Activated naive CD4-positive, alpha-beta T cell treated with Interleukin-2 at 50 U/mL for 16 hours (primary cell): ENCODE data around the gene SFTPB.
A peak's percentile ranks its signal among the peaks of the same experiment; 100 is the strongest.
"Not testable (repeated sequence)": the region's sequence is repeated elsewhere in the genome, so short reads cannot be mapped to it uniquely, and the experiment has no call there.

Experiments
- DNase-seq: peaks from one replicate; pipeline ENCODE4 v3.0.0-alpha.2; 2020

SFTPB gene

GRCh38 chr2:85652056-85652455, 15.9 kb downstream of the SFTPB start:
- no peak for DNase-seq

DNA sequence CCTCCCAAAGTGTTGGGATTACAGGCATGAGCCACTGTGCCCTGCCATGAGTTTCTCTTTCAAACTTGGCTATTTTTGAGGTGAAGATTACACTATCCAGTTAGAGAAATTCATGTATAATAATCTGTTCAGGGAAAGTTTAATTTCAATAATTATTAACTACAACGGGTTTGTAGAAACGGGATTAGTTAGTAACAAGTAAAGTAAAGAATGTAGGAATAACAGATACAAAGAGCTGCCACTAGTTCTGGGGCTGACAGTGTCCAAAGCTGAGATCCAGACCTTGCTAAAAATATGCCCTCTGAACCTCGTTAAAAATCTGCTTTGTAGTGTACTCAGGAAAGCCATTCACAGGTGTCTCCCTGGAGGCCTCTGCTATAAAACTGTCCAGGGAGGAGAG, 16.9 kb downstream of the SFTPB start:
- no peak for DNase-seq

DNA sequence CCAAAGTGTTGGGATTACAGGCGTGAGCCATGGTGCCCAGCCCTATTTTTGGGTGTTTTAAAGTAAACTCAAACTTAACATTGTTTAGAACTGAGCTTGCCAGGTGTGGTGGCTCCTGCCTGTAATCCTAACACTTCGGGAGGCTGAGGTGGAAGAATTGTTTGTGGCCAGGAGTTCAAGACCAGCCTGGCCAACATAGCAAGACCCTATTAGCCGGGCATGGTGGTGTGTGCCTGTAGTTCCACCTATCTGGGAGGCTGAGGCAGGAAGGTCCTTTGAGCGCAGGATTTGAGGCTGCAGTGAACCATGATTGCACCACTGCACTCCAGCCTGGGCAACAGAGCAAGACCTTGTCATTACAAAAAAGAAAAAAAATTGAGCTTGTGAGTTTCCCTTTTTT, 17.5 kb downstream of the SFTPB start:
- DNase-seq, result no peak

DNA sequence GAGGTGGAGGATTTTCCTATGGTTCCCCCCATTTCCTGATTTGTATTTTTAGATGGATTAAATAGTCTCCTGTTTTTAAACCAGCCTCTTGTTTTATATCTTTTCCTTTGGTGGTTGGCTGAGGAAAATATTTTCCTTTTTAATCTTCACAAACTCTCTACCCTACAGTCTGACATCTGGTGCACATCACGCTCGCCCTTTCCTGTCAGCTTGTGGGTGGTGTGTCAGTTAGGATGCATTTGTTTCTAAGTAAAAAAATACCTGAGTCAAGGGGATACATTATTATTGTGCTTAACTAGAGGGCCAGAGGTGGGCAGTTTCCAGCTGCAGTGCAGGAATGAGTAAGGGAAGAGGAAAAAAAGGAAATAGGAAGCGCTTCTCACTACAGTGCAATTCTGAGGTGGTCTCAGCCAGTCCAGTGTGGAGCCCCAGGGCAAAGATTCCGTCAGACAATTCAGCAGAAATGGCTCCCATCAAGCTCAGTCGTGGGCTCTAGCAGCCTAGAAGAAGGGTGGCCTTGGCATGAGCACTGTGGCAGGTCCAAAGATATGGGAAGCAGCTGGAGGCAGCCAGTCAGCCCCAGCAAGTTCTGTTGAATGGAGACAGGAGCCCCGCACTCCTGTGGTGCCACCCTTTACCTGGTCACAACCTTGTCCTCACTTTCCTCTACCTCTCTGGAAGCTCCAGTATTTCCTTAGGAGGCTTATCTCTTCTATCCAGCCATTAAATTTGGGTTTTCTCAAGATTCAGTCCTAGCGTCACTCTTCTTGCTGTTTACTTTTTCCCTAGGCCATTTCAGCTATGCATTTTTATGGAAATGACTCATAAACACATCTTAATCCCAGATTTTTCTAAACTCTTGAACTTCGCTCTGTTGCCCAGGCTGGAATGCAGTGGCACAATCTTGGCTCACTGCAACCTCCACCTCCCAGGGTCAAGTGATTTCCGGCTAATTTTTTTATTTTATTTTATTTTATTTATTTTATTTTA, 18.5 kb downstream of the SFTPB start:
- DNase-seq, result no peak

DNA sequence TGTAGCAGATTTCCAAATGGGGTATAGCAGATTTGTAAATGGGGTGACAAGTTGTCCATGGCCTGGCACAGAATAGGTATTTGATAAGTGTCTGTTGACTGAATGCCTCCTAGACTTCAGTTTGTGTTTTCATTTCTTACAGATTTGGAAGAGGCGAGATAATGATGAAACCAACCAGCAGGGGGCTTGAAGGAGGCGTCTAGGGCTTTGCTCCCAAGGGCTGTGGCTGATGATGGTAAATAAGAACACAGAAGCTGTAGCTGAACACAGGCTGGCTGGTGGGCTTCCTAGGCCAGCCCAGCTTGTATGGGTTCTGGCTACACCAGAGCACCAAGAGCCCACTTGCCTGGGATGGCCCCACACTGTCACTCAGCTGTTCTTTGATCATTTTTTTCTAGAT, 19.4 kb downstream of the SFTPB start:
- no peak for DNase-seq

DNA sequence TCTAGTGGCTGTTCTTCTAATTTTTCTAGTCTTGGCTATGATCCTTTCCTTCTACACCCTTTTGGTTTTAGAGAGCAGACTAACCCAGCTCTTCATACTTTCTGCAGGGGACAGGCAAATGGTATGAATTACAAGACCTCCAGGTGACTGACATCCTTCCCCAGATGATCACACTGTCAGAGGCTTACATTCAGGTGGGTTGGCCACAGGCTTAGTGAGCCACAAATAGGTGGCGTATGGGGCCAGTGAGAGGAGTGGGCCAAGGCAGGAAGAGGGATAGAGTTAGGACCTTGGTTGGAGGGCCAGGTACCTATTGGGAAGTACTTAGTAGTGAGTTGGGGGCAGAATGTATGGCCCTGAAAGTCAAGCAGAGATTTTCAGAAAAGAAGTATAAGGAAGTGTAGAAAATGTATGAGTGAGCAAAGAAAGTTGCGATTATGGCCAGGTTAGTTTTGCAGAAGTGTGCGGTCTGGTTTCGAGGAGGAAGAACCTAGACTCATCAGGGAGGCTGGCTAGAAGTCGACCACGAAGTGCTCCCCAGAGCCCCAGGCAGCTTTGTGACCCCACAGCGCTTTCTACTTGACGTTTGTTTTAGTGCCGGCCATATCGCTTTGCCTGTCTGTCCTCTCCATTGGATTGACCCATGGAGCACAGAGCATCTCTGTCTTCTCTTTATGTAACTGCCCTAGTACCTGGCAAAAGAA, 20.0 kb downstream of the SFTPB start:
- no peak for DNase-seq

- DNase-seq, result no peak
These were observed 21.8 kb downstream of the SFTPB start for GRCh38 chr2:85646166-85646565.

- DNase-seq, result no peak
These were observed 23.1 kb downstream of the SFTPB start for GRCh38 chr2:85644909-85645308.

DNA sequence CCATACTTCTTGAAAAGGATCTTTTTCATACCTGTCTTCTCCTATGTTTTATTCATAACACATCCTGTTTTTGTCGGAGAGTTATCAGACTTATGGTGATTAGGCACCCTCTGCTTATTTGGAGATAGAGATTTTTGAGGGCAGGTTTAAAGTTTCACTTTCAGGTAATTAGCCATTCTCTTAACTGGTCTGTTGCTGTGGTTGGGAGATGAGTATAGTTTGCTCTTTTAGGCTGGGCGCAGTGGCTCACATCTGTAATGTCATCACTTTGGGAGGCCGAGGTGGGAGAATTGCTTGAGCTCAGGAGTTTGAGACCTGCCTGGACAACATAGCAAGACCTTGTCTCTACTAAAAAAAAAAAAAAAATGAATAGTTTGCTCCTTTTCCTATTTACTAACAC, 25.3 kb downstream of the SFTPB start:
- DNase-seq, result peak; percentile 20

DNA sequence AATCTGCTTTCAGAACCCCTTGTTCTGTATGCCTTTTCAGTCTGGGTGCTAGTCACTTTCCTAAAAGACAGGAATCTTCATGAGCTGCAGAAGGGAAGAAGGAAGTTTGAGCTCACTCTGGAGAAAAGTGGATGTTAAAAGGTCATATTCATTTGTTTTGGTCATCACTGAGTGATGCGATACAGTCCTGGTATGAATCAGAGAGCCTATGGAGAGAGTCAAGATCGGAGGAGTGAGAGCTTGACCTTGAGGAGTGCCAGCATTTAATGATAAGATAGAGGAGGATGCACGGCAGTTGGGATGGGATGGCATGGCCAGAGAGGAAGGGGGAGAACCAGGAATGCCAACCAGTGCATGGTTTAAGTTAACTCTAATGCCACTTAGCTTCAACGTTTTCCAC, 32.4 kb downstream of the SFTPB start:
- DNase-seq, result no peak

- DNase-seq, result no peak
These were observed 33.0 kb downstream of the SFTPB start for GRCh38 chr2:85635011-85635410.

- DNase-seq, result no peak
These were observed 36.7 kb downstream of the SFTPB start for GRCh38 chr2:85631316-85631715.

DNA sequence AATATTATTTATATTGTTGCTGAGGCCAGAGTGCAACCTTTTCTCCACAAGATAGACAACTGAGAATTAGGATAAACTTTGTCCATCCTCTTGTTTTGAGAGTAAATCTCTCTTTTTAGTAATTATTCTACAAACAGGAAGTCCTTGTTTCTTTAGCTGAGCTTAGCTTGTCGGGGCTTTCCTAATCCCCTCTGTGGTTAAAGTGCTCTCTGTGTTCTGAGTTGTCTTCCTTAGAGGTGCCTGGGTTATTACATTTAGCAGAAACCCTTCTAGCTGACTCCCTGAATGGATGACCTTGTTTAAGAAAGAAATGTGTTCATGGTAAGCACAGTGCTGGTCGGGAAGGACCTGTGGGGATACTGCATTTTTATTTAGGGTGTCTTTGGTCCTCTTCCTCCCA, 39.3 kb downstream of the SFTPB start:
- DNase-seq, result no peak

DNA sequence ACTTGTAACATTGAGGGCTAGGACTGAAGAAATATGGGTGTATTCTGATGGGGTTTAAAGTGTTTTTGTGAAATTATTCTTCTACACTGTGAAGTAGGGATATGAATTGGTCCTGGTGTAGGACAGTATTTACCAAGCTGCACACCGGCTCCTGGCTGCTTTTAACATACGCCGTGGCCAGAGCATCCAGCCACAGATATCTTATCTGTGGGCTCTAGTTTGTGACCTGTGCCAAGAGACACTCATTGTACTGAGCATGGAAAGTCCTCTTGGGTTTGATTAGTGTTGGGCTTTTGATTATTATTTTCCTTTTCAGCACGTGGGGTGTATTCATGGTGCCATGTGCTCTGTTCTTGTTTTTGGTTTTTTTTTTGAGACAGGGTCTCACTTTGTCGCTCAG, 44.0 kb downstream of the SFTPB start:
- no peak for DNase-seq

DNA sequence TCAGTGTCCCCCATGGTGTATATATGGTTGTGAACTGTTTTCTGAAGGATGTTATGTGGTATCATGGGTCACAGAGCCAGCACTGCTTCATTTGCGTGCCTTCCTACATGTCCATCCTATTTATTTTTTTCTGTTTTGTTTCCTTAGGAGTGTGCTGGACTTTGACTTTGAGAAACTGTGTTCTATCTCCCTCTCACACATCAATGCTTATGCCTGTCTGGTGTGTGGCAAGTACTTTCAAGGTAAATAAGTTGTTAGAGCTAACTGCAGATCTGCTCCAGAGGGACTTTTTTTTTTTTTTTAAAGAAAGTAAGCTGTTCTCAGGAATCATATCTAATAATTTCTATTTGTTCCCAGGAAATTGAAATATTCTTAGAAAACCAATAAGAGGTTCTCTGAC, 46.7 kb downstream of the SFTPB start:
- DNase-seq, result no peak

DNA sequence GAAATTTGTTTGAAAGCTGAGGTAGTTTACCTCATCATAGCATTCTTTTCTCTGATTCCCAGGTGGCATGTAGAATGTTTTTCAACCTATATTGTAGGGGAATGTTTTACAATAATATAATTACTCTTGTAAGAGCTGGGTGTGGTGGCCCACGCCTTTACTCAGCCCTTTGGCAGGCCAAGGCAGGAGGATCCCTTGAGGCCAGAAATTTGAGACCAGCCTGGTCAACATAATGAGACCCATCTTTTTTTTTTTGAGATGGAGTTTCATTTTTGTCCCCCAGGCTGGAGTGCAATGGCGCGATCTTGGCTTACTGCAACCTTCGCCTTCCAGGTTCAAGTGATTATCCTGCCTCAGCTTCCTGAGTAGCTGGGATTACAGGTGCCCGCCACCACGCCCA, 48.4 kb downstream of the SFTPB start:
- no peak for DNase-seq

DNA sequence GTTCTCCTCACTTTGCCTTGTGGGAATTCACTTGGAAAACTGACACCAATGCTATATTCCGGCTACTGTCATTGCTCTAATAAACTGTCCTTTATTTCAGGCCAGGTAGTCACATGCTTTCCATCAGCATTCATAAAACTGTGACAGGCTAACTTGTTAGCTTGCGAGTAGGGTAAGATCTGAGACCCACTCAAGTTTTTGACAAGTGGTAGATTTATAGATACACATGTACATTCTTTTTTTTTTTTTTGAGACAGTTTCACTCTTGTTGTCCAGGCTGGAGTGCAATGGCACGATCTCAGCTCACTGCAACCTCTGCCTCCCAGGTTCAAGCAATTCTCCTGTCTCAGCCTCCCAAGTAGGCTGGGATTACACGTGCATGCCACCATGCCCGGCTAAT, 50.3 kb downstream of the SFTPB start:
- not testable (repeated sequence) for DNase-seq

DNA sequence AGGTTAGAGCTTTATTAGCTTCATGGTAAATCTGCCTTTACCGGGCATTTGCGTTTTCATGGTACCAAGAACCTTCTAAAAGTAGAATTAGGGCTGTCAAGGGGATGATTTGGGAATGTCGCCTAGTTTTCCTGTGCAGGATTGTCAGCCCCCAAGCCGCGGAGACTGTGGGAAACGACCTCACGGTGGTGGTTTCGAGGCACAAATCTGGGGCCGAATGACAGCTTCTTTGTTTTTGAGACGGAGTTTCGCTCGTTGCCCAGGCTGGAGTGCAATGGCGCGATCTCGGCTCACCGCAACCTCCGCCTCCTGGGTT, 52.6 kb downstream of the SFTPB start:
- no peak for DNase-seq

- not testable (repeated sequence) for DNase-seq
These were observed 53.2 kb downstream of the SFTPB start for GRCh38 chr2:85614757-85615156.

DNA sequence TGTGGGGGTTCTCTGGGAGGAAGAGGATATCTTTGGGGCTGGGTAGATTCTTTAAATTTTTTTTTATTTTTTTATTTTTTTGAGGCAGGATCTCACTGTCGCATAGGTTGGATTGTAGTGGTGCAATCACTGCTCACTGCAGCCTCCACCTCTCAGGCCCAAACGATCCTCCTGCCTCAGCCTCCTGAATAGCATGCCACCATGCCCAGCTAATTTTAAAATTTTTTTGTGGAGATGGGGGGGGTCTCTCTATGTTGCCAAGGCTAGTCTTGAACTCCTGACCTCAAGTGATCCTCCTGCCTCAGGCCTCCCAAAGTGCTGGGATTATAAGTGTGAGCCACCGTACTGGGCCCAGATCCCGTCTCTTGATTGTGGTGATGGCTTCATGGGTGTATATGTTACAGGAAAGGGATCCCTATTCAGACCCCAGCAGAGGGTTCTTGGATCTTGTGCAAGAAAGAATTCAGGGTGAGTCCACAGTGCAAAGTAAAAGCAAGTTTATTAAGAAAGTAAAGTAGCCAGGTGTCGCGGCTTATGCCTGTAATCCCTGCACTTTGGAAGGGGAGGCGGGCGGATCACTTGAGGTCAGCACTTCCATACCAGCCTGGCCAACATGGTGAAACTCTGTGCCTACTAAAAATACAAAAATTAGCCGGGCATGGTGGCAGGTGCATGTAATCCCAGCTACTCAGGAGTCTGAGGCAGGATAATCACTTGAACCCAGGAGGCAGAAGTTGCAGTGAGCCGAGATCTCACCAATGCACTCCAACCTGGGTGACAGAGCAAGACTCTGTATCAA, 54.1 kb downstream of the SFTPB start:
- DNase-seq, result no peak

- DNase-seq, result peak; percentile 88
These were observed 56.1 kb downstream of the SFTPB start, which contains the start of gene C2orf68 for GRCh38 chr2:85611705-85612587. TSS of gene C2orf68 (minus strand) at chr2:85612066. CDS start at chr2:85611984, 82 bp downstream.

GRCh38 chr2:85611217-85611704, 56.7 kb downstream of the SFTPB start:
- no peak for DNase-seq
